DOHH2 (cell line): Measurements from ENCODE around the gene LSM5.

Experiments used
- CTCF ChIP-seq: fragments of 200-600 bp; sonication (generic); IDR thresholded peaks from one replicate; pipeline ENCODE4 v1.5.1; 2014; ENCODE audit warnings: antibody characterized with exemption, mild to moderate bottlenecking, low read depth, low read length; ENCODE audit not compliant: poor library complexity, severe bottlenecking
- EZH2phosphoT487 ChIP-seq: fragments of 200-600 bp; sonication (generic); IDR thresholded peaks from 2 replicates; pipeline ENCODE4 v1.6.1; 2017; ENCODE audit warnings: borderline replicate concordance, mild to moderate bottlenecking, antibody characterized with exemption, low read length, moderate library complexity, mixed read lengths

DNA sequence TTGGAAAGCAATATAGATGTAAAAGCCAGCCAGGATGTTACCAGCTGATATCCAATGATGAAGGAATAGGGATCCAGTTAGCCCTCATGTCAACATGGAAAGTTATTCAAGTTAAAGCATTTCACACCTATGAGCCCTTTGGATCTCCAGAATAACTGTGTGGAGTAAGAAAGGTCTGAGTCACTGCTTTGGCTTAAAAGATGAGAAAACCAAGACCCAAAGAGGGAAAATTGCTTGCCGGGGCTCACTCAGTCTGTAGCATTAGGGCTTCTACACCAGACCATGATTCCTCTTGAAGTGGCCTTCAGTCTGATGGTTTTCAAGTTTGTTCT, 12.6 kb downstream of the LSM5 start:
- TF ChIP-seq CTCF (no peak), EZH2phosphoT487 (no peak)
